ENCODE data around the gene ARFGAP1. TPM values are rescaled to one million over a fixed set of nuclear protein-coding genes. Genes with fewer than 3 reads are reported as not detected.

Gene ARFGAP1
- total and polyA plus RNA-seq, 2 donors from 2014 or later = 40.4 to 84.3 TPM

- FAIRE-seq = no peak
- Histone ChIP-seq H3K36me3 (ENCODE audit: control insufficient read depth in 2 of 3, insufficient read depth in 3 of 3, low read length in 3 of 3) (no peaks in the 10 kb centered on the region), H3K9ac (ENCODE audit: low read length in 3 of 3) (no peak overlapping the region), H3K4me1 (ENCODE audit: control insufficient read depth in 2 of 3, insufficient read depth in 2 of 3, low read depth in 1 of 3, low read length in 3 of 3) (peaks cover 0 to 17% (median 2%) of the 10 kb centered on the region in 3 donors), H3K27me3 (ENCODE audit: control insufficient read depth, insufficient read depth, low read length) (no peaks in the 10 kb centered on the region), H3K9me3 (ENCODE audit: control insufficient read depth in 2 of 3, insufficient read depth in 1 of 3, low read length in 3 of 3) (no peaks in the 10 kb centered on the region), H3K4me3 (ENCODE audit: low read length in 3 of 3) (no peak overlapping the region), H3K27ac (ENCODE audit: low read depth in 2 of 2, low read length in 2 of 2) (no peak overlapping the region)
- peak in 1 of 5 donors; percentile 47 for DNase-seq
- TF ChIP-seq, protein P1, sequence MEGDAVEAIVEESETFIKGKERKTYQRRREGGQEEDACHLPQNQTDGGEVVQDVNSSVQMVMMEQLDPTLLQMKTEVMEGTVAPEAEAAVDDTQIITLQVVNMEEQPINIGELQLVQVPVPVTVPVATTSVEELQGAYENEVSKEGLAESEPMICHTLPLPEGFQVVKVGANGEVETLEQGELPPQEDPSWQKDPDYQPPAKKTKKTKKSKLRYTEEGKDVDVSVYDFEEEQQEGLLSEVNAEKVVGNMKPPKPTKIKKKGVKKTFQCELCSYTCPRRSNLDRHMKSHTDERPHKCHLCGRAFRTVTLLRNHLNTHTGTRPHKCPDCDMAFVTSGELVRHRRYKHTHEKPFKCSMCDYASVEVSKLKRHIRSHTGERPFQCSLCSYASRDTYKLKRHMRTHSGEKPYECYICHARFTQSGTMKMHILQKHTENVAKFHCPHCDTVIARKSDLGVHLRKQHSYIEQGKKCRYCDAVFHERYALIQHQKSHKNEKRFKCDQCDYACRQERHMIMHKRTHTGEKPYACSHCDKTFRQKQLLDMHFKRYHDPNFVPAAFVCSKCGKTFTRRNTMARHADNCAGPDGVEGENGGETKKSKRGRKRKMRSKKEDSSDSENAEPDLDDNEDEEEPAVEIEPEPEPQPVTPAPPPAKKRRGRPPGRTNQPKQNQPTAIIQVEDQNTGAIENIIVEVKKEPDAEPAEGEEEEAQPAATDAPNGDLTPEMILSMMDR (IDR thresholded peaks at IDR 0.05; ENCODE audit: borderline replicate concordance, extremely low read depth, insufficient read depth) = no peak
- intact Hi-C loops (cut with DNase I) = no loop called here
These were observed 28.1 kb upstream of the ARFGAP1 start for GRCh38 chr20:63244468-63244867.

GRCh38 chr20:63246490-63247288, 25.9 kb upstream of the ARFGAP1 start:
- Histone ChIP-seq H3K4me1 (ENCODE audit: control insufficient read depth in 2 of 3, insufficient read depth in 2 of 3, low read depth in 1 of 3, low read length in 3 of 3) (peaks cover 0 to 20% (median 2%) of the 10 kb centered on the region in 3 donors), H3K9ac (ENCODE audit: low read length in 3 of 3) (no peak overlapping the region), H3K4me3 (ENCODE audit: low read length in 3 of 3) (peak overlapping the region in 1 of 3 donors; percentile 21), H3K9me3 (ENCODE audit: control insufficient read depth in 2 of 3, insufficient read depth in 1 of 3, low read length in 3 of 3) (no peaks in the 10 kb centered on the region), H3K27ac (ENCODE audit: low read depth in 2 of 2, low read length in 2 of 2) (peak overlapping the region; percentile 43 to 53), H3K27me3 (ENCODE audit: control insufficient read depth, insufficient read depth, low read length) (no peaks in the 10 kb centered on the region), H3K36me3 (ENCODE audit: control insufficient read depth in 2 of 3, insufficient read depth in 3 of 3, low read length in 3 of 3) (no peaks in the 10 kb centered on the region)
- TF ChIP-seq, protein P1 (IDR thresholded peaks at IDR 0.05; ENCODE audit: borderline replicate concordance, extremely low read depth, insufficient read depth) = no peak
- FAIRE-seq (no peak), DNase-seq (peak; percentile 68 to 91 (median 77))
- intact Hi-C loops (cut with DNase I) = no loop called here

DNA sequence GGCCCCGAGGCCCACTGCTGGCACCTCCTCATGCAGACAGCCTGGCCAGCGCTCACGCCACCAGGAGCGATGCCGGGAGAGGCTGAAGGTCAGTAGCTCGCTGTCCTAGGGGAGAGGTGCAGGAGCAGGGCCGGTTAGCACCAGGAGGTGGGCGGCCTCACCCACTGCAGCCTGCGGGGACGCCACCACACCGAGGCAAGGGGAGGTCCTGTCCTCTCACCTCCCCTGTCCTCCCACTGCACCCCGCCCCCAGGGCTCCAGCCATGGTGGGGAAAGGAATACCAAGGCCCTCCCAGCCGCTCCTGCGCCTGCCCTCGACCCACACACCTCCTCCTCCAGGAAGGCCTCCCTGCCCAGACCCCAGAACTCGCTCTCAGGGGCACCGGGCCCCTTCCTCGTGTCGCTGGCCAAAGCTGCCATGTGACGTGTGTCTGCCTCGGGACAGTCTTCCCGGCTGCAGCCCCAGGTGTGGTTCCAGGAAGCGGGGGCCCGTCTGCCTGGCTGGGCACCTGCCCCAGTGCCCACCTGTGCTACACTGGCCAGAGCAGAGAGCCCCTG, 24.9 kb upstream of the ARFGAP1 start:
- no peak overlapping the region for H3K4me3 ChIP-seq (ENCODE audit: low read length in 3 of 3)
- no peak for FAIRE-seq
- TF ChIP-seq, protein P1 (IDR thresholded peaks at IDR 0.05; ENCODE audit: borderline replicate concordance, extremely low read depth, insufficient read depth) = no peak
- peaks cover 0 to 20% (median 2%) of the 10 kb centered on the region in 3 donors for H3K4me1 ChIP-seq (ENCODE audit: control insufficient read depth in 2 of 3, insufficient read depth in 2 of 3, low read depth in 1 of 3, low read length in 3 of 3)
- H3K27ac ChIP-seq (ENCODE audit: low read depth in 2 of 2, low read length in 2 of 2) = peak overlapping the region in 1 of 2 donors; percentile 53
- peak in 1 of 5 donors; percentile 75 for DNase-seq
- H3K36me3 ChIP-seq (ENCODE audit: control insufficient read depth in 2 of 3, insufficient read depth in 3 of 3, low read length in 3 of 3) = no peaks in the 10 kb centered on the region
- no peaks in the 10 kb centered on the region for H3K9me3 ChIP-seq (ENCODE audit: control insufficient read depth in 2 of 3, insufficient read depth in 1 of 3, low read length in 3 of 3)
- no peak overlapping the region for H3K9ac ChIP-seq (ENCODE audit: low read length in 3 of 3)
- intact Hi-C loops (cut with DNase I) = no loop called here
- H3K27me3 ChIP-seq (ENCODE audit: control insufficient read depth, insufficient read depth, low read length) = no peaks in the 10 kb centered on the region
